ENCODE measurements around the gene ZNF274. TPM values are rescaled to one million over a fixed set of nuclear protein-coding genes. Genes with fewer than 3 reads are reported as not detected.

ZNF274 gene
- total RNA-seq, 2 experiments from 2014 or later, result 20.2 to 20.5 TPM

DNA sequence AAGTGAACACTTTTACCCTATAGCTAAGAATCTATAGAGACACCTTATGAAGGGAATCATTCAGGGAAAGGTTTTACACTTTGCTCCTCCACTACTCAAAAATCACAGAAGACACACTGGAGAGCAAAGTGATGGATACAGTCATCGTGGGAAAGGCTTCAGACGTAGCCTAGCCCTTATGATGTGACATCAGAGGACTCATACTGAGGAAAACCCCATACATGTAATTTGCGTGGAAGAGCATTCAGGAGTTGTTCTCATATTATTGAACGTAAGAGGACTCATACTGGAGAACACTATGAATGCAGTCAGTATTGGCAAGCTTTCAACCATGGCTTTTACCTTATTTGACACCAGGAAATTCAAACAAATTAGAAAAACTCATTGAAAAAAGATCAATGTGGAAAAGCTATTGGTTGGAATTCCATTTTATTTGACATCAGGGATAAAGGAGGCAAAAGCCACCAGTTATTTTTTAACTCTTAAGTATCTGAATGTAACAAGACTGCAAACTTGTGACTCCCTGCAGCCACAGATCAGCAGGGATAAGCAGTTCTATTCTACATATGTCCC, 16.1 kb upstream of the ZNF274 start:
- Mint-ChIP-seq H3K4me1 (no peaks in the 10 kb centered on the region), H3K27me3 (no peaks in the 10 kb centered on the region), H3K27ac (no peak overlapping the region), H3K9me3 (ENCODE audit: low read depth) (peaks cover 38% of the 10 kb centered on the region), H3K36me3 (ENCODE audit: low read depth) (peaks cover 34% of the 10 kb centered on the region), H3K4me3 (no peak overlapping the region)
- ATAC-seq, result no peak
- no peak for DNase-seq
- intact Hi-C loops (cut with DNase I, micrococcal nuclease), result no loop called here
- ChIA-PET CTCF (no interaction called here), POLR2A (no interaction called here)

DNA sequence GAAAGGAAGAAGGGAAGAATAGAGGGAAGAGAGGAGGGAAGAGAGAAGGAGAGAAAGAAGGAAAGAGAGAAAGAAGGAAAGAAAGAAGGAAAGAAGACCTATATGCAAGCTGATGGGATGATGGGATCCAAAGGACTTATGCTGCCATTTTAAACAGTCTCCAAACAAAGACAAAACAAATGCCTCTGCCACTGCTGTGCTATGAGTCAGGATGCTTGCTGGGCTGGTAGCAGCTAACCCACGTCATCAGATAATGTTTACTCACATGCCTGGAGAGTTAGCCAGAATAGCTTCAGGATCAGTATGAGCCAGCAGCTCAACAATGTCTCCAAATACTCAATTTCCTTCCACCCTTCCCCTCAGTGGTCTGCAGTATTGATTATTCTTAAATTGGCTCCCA, 12.0 kb upstream of the ZNF274 start:
- Mint-ChIP-seq H3K27ac (no peak overlapping the region), H3K4me3 (no peak overlapping the region), H3K4me1 (no peaks in the 10 kb centered on the region), H3K9me3 (ENCODE audit: low read depth) (peaks cover 39% of the 10 kb centered on the region), H3K36me3 (ENCODE audit: low read depth) (peaks cover 25% of the 10 kb centered on the region), H3K27me3 (no peaks in the 10 kb centered on the region)
- ChIA-PET POLR2A (no interaction called here), CTCF (interaction anchor here (0.7 to 0.9 kb wide), 2 partner anchors 24 to 246 kb away, joined by 3 to 6 read pairs; no protein-coding TSS in a partner anchor)
- intact Hi-C loops (cut with DNase I, micrococcal nuclease), result no loop called here
- no peak for DNase-seq
- no peak for ATAC-seq

GRCh38 chr19:58181902-58182576, 822 bp upstream of the ZNF274 start:
- Mint-ChIP-seq H3K9me3 (ENCODE audit: low read depth) (peaks cover 46% of the 10 kb centered on the region), H3K27ac (peak overlapping the region; percentile 99), H3K4me3 (peak overlapping the region; percentile 88), H3K36me3 (ENCODE audit: low read depth) (peaks cover 76% of the 10 kb centered on the region), H3K27me3 (no peaks in the 10 kb centered on the region), H3K4me1 (peaks cover 16% of the 10 kb centered on the region)
- ChIA-PET CTCF (interaction anchor here (0.6 to 1.5 kb wide), 3 partner anchors 47 to 151 kb away, joined by 3 to 4 read pairs (median 3); partner anchors contain the start of gene ZNF544), POLR2A (interaction anchor here (0.6 kb wide), 1 partner anchor 33 kb away, joined by 4 read pairs; no protein-coding TSS in a partner anchor)
- ATAC-seq (no peak), DNase-seq (peak; percentile 81)
- intact Hi-C loops (cut with DNase I, micrococcal nuclease), result loop anchor here (1.0 to 10.0 kb wide), 14 partner anchors 27 to 899 kb away; partner anchors contain the start of genes ZNF544 (in 2 of the 2), ZNF584 (in 2 of the 2), ERVK3-1 (in 1 of the 2) and ZBTB45 (in 1 of the 2)

- H3K4me1 Mint-ChIP-seq, result peaks cover 16% of the 10 kb centered on the region
- ChIA-PET POLR2A (interaction anchor here (0.6 kb wide), 1 partner anchor 296 kb away, joined by 4 read pairs; no protein-coding TSS in a partner anchor), CTCF (interaction anchor here (0.6 to 1.5 kb wide), 3 partner anchors 46 to 152 kb away, joined by 3 to 4 read pairs (median 3); partner anchors contain the start of gene ZNF544)
- intact Hi-C loops (cut with DNase I, micrococcal nuclease), result loop anchor here (1.0 to 10.0 kb wide), 14 partner anchors 28 to 900 kb away; partner anchors contain the start of genes ZNF544 (in 2 of the 2), ZNF584 (in 2 of the 2), ERVK3-1 (in 1 of the 2) and ZBTB45 (in 1 of the 2)
- H3K27ac Mint-ChIP-seq, result peak overlapping the region; percentile 99
- H3K36me3 Mint-ChIP-seq (ENCODE audit: low read depth), result peaks cover 76% of the 10 kb centered on the region
- peaks cover 42% of the 10 kb centered on the region for H3K9me3 Mint-ChIP-seq (ENCODE audit: low read depth)
- H3K27me3 Mint-ChIP-seq, result no peaks in the 10 kb centered on the region
- peak overlapping the region; percentile 88 for H3K4me3 Mint-ChIP-seq
- DNase-seq (peak; percentile 95), ATAC-seq (peak; percentile 81)
Measured at GRCh38 chr19:58182577-58182988, 278 bp upstream of the ZNF274 start.

DNA sequence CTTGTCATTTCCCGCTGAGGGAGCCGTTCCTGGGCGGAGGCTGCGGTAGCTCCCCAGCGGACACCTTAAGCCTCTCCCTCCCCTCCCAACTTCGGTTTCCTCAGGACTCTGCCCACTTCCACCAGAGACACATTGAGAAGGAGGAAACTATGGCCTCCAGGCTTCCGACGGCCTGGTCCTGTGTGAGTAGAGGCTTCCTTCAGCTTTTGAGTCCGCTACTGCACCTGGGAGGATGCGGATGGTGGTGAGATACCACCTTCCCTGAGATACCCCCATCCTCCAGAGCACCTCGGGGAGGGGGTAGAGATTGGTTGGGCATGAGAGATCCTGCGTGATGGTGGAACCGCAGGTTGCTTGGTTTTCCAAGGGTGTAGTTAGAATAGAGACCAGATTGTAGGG, 955 bp downstream of the ZNF274 start:
- Mint-ChIP-seq H3K27ac (peak overlapping the region; percentile 99), H3K36me3 (ENCODE audit: low read depth) (peaks cover 76% of the 10 kb centered on the region), H3K4me1 (peaks cover 16% of the 10 kb centered on the region), H3K27me3 (no peaks in the 10 kb centered on the region), H3K9me3 (ENCODE audit: low read depth) (peaks cover 38% of the 10 kb centered on the region), H3K4me3 (peak overlapping the region; percentile 88)
- DNase-seq, result no peak
- ChIA-PET CTCF (interaction anchor here (0.7 to 1.6 kb wide), 3 partner anchors 12 to 256 kb away, joined by 3 to 5 read pairs (median 4); partner anchors contain the start of gene ZNF132), POLR2A (interaction anchor here (0.6 to 1.2 kb wide), 2 partner anchors 311 to 375 kb away, joined by 3 read pairs; no protein-coding TSS in a partner anchor)
- ATAC-seq, result no peak
- intact Hi-C loops (cut with DNase I, micrococcal nuclease), result loop anchor here (1.0 to 10.0 kb wide), 23 partner anchors 29 to 1646 kb away; partner anchors contain the start of genes ERVK3-1 (in 1 of the 2), RPS5 (in 1 of the 2), TRIM28 (in 1 of the 2) and UBE2M (in 1 of the 2)

DNA sequence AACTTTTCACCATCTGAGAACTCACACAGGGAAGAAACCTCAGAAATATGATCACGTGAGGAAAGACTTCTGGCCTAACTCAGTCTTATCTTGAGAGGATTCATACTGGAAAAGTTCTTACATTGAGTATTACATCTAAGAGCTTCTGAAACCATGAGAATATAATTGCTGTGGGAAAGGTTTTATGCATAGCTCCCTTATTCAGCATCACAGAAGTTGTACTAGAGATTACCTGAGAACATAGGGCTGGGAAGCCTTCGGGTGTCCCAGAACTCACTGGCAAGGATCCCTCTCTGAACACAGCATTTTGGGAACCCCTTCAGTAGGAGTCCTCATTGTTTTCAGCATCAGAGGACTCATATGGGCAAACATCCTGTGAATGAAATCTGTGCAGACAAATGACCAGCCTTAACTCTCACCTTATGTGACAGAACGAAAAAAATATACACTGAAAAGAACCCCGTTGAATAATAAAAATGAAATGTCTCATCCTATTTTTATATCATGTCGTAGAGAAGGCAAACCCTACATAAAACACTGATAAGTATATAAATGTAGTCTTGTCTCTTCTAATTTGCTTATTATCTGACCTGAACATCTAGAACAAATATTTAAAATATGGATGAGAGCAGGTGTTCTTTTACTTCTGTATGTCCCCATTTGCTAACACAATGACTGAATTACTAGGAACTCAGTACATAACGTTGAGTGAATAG, 14.2 kb downstream of the ZNF274 start:
- peaks cover 62% of the 10 kb centered on the region for H3K9me3 Mint-ChIP-seq (ENCODE audit: low read depth)
- intact Hi-C loops (cut with DNase I, micrococcal nuclease), result loop anchor here in 1 of 2 experiments (5.0 kb wide), 2 partner anchors 50 to 65 kb away; no protein-coding TSS in a partner anchor
- no peaks in the 10 kb centered on the region for H3K4me1 Mint-ChIP-seq
- H3K27ac Mint-ChIP-seq, result no peak overlapping the region
- no peak overlapping the region for H3K4me3 Mint-ChIP-seq
- ChIA-PET CTCF (no interaction called here), POLR2A (no interaction called here)
- ATAC-seq (no peak), DNase-seq (no peak)
- H3K36me3 Mint-ChIP-seq (ENCODE audit: low read depth), result peaks cover 91% of the 10 kb centered on the region
- H3K27me3 Mint-ChIP-seq, result no peaks in the 10 kb centered on the region

DNA sequence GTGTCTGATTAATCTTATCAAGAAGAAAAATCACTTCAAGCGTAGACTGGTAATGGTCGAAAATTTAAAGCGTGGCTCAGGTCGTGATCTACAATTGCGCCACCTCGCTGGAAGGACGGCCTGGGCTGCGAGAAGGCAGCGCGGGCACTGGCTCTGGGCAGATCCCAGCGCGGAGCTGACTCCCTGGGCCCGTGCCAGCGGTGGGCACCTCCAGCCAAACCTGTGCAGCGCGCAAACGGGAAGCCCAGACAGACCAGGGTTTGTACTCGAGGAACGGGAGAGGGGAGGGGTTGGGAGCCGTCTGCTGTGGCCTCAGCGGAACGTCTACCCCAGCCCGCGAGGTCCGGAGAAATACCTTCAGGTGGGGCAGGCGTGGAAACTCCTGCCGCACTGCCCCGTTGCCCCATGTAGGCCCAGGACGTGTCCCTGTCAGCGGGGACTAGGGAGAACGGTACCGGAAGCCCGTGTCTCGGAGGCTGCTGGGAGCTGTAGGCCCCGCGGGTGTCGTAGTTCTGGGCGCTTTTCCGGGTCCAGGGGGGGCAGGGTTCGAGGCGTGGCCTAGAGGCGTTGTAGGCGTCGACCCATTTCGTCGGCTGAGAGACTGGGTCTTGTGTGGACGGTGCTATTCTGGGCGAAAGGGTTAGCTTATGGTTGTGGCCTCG, 21.1 kb downstream of the ZNF274 start:
- Mint-ChIP-seq H3K27me3 (no peaks in the 10 kb centered on the region), H3K4me1 (no peaks in the 10 kb centered on the region), H3K4me3 (no peak overlapping the region), H3K36me3 (ENCODE audit: low read depth) (peaks cover 95% of the 10 kb centered on the region), H3K9me3 (ENCODE audit: low read depth) (peaks cover 68% of the 10 kb centered on the region), H3K27ac (no peak overlapping the region)
- ChIA-PET CTCF (interaction anchor here (0.7 kb wide), 1 partner anchor 25 kb away, joined by 4 read pairs; no protein-coding TSS in a partner anchor), POLR2A (no interaction called here)
- ATAC-seq (no peak), DNase-seq (no peak)
- intact Hi-C loops (cut with DNase I, micrococcal nuclease), result no loop called here

GRCh38 chr19:58204566-58204965, 21.7 kb downstream of the ZNF274 start:
- DNase-seq (no peak), ATAC-seq (no peak)
- no peak overlapping the region for H3K4me3 Mint-ChIP-seq
- H3K9me3 Mint-ChIP-seq (ENCODE audit: low read depth), result peaks cover 72% of the 10 kb centered on the region
- H3K27ac Mint-ChIP-seq, result no peak overlapping the region
- H3K4me1 Mint-ChIP-seq, result no peaks in the 10 kb centered on the region
- CTCF ChIA-PET, result interaction anchor here (0.7 kb wide), 1 partner anchor 25 kb away, joined by 4 read pairs; no protein-coding TSS in a partner anchor
- intact Hi-C loops (cut with DNase I, micrococcal nuclease), result no loop called here
- POLR2A ChIA-PET, result no interaction called here
- no peaks in the 10 kb centered on the region for H3K27me3 Mint-ChIP-seq
- peaks cover 95% of the 10 kb centered on the region for H3K36me3 Mint-ChIP-seq (ENCODE audit: low read depth)

DNA sequence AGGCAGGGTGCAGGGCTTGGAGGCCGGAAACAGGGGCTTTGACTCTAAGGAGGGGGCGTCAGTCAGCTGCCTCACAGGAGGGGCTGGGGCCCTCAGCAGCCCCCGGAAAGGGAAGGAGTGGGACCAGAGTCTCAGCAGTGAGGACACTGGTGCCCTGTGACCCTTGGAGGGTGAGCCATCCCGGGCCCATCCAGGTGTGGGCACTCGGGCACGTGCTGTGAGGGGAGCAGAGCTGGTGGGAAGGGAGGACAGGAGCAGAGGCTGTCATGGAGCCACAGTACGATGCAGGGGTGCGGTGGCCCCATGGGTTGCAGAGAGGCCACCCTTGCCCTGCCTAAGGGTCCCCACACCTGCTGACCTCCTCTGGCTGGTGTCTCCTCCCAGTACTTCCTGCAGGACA, 26.7 kb downstream of the ZNF274 start:
- H3K27ac Mint-ChIP-seq, result no peak overlapping the region
- H3K4me1 Mint-ChIP-seq, result no peaks in the 10 kb centered on the region
- H3K27me3 Mint-ChIP-seq, result no peaks in the 10 kb centered on the region
- ChIA-PET POLR2A (no interaction called here), CTCF (interaction anchor here (0.5 kb wide), 1 partner anchor 465 kb away, joined by 3 read pairs; no protein-coding TSS in a partner anchor)
- peaks cover 95% of the 10 kb centered on the region for H3K36me3 Mint-ChIP-seq (ENCODE audit: low read depth)
- peaks cover 82% of the 10 kb centered on the region for H3K9me3 Mint-ChIP-seq (ENCODE audit: low read depth)
- DNase-seq (no peak), ATAC-seq (no peak)
- intact Hi-C loops (cut with DNase I, micrococcal nuclease), result no loop called here
- no peak overlapping the region for H3K4me3 Mint-ChIP-seq

GRCh38 chr19:58212336-58213074, 29.6 kb downstream of the ZNF274 start:
- no peak for DNase-seq
- Mint-ChIP-seq H3K9me3 (ENCODE audit: low read depth) (peaks cover 77% of the 10 kb centered on the region), H3K36me3 (ENCODE audit: low read depth) (peaks cover 73% of the 10 kb centered on the region), H3K27me3 (no peaks in the 10 kb centered on the region), H3K4me3 (no peak overlapping the region), H3K4me1 (no peaks in the 10 kb centered on the region), H3K27ac (no peak overlapping the region)
- no peak for ATAC-seq
- POLR2A ChIA-PET, result no interaction called here
- intact Hi-C loops (cut with DNase I, micrococcal nuclease), result no loop called here
- CTCF ChIA-PET, result interaction anchor here (0.7 kb wide), 1 partner anchor 113 kb away, joined by 3 read pairs; no protein-coding TSS in a partner anchor
